Mucosa of rectum (tissue), 2 donors: ENCODE data around the gene INPP4A.

Source experiments
- H3K27ac ChIP-seq, 2 donors: one replicate each; pipeline ENCODE4 v1.7.0; 2013; ENCODE audit warnings: inconsistent platforms in 2 of 2, low read depth in 2 of 2, low read length in 2 of 2
- H3K27me3 ChIP-seq, 2 donors: one replicate each; pipeline ENCODE4 v1.7.0; 2013; ENCODE audit warnings: low read length in 2 of 2; ENCODE audit not compliant: control insufficient read depth in 2 of 2, insufficient read depth in 2 of 2
- H3K36me3 ChIP-seq, 2 donors: one replicate each; pipeline ENCODE4 v1.7.0; 2013; ENCODE audit warnings: low read length in 2 of 2; ENCODE audit not compliant: control insufficient read depth in 2 of 2, insufficient read depth in 2 of 2
- H3K4me1 ChIP-seq, 2 donors: one replicate each; pipeline ENCODE4 v1.7.0; 2013; ENCODE audit warnings: low read length in 2 of 2, mild to moderate bottlenecking in 1 of 2; ENCODE audit not compliant: control insufficient read depth in 2 of 2, insufficient read depth in 2 of 2
- H3K4me3 ChIP-seq, 2 donors: one replicate each; pipeline ENCODE4 v1.7.0; 2013; ENCODE audit warnings: low read length in 2 of 2
- H3K9ac ChIP-seq, 2 donors: one replicate each; pipeline ENCODE4 v1.7.0; 2013; ENCODE audit warnings: low read length in 2 of 2, low read depth in 1 of 2, mild to moderate bottlenecking in 1 of 2
- H3K9me3 ChIP-seq, 2 donors: one replicate each; pipeline ENCODE4 v1.7.0; 2013; ENCODE audit warnings: low read length in 2 of 2; ENCODE audit not compliant: control insufficient read depth in 2 of 2
- donor health status: healthy.
- donor health status: Normal muscosa, but diverticular disease.

INPP4A gene

DNA sequence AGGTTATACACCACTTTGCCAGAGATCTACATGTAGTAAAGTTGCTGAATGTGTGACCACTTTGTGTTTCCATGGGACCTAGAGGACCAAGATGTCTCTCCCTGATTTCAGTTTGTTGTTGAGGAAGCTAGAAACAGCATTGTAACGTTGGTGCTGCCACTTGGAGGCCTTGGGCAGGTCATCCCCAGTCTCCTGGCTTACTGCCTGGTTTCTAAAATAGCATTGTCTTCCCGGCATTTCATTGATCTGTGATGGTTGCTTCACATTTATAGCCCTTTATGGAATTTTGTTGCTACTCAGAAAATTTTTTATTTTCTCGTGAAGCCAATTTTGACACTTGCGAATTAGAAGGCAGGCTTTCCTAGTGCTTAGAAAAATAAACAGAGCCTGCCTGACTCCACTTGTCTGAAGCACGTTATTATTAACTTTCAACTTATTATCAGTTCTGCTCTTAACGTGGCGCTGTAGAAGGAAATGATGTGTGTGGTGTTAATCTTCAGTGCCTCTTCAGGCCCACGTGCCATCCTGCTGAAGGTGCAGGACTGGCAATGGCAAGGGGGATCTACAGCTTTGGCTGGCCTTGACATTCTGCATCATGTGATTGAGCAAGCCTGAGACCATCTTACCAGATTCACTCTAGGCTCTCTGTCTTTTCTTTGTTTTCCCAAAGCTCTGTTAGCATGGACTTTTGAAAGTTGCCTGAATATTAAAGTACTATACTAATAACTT lies 59.9 kb downstream of the INPP4A start:
- H3K27ac ChIP-seq, result peak overlapping the region; percentile 18 to 67
- no peaks in the 10 kb centered on the region for H3K9me3 ChIP-seq
- H3K27me3 ChIP-seq, result no peaks in the 10 kb centered on the region
- H3K9ac ChIP-seq, result no peak overlapping the region
- H3K4me1 ChIP-seq, result peaks cover 5 to 24% of the 10 kb centered on the region in 2 donors
- H3K4me3 ChIP-seq, result no peak overlapping the region
- no peaks in the 10 kb centered on the region for H3K36me3 ChIP-seq

DNA sequence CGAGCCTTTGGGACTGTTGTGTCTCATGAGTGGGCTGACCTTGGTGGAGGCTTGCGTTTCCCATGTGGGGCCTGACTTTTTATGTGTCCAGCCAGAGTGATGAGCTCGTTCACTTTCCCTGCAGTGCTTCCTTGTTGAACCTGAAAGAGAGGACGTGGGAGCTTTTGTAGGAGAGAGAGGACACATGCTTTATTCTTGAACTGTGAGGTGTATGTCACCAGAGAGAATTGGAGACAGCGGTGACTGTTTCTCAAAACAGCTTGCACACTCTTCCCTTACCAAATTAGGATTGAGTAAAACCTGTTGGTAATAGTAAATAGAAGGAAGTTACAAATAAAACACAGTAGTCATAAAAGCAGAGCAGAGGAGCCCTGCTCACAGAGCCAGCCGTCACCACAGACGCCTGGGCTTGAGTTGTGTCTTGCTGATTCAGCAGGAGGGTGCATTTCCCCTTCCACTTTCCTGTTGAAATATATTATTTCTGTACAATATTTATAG lies 60.7 kb downstream of the INPP4A start:
- Histone ChIP-seq H3K27me3 (no peaks in the 10 kb centered on the region), H3K36me3 (no peaks in the 10 kb centered on the region), H3K4me1 (peaks cover 5 to 24% of the 10 kb centered on the region in 2 donors), H3K4me3 (no peak overlapping the region), H3K9ac (peak overlapping the region in 1 of 2 donors; percentile 19), H3K9me3 (no peaks in the 10 kb centered on the region), H3K27ac (peak overlapping the region; percentile 18 to 67)

DNA sequence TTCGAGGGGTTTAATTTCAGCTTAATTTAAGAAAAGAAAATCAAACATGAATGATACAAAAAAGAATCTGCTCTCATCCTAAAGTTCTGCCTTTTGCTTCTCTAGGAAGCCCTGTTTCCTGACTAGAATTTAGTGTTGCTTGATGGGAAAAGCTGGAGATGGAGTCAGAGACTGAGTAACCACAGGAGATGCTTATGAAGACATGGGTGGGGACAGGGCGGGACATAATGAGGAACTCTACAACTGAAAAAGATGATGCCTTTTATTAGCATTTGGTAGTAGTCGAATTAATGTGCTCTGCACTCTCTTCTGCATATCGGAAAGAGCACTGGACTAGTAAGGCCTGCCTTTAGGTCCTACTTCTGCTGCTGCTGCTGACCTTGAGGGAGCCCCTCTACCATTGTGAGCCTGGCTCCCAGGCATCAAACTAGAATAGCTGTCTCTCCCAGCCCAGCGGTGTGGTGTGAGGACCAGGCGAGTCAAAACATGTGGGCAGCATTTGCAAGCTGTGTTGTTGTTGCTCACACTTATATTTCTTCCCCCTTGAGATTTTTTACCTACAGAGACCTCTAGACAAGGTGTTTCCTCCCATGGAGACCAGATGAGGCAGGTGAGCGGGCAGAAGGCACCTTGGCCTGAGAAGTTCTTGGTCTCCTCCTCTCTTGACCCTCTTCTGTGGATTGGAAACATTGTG lies 61.5 kb downstream of the INPP4A start:
- no peak overlapping the region for H3K9ac ChIP-seq
- no peaks in the 10 kb centered on the region for H3K27me3 ChIP-seq
- H3K4me3 ChIP-seq, result no peak overlapping the region
- peak overlapping the region in 1 of 2 donors; percentile 38 for H3K27ac ChIP-seq
- no peaks in the 10 kb centered on the region for H3K9me3 ChIP-seq
- peaks cover 5 to 24% of the 10 kb centered on the region in 2 donors for H3K4me1 ChIP-seq
- no peaks in the 10 kb centered on the region for H3K36me3 ChIP-seq

DNA sequence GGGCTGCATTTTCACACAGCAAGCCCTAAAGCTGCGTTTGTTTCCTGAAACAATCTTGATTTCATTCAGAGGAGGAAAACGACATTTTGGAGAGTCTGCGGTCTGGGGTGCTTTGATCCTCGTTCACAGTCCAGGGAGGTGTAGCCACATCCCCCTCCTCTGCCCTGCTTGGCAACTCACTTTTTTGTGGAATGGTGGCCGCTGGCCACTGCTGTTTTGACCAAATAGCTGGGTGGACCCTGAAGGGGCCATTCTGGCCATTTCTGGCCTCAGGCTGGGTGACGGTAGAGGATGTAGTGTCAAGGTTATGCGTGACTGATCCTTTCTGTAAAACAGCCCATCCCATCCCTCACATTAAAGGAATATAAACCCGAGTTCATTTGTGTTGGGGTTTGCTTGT lies 62.2 kb downstream of the INPP4A start:
- peaks cover 5 to 24% of the 10 kb centered on the region in 2 donors for H3K4me1 ChIP-seq
- H3K27me3 ChIP-seq, result no peaks in the 10 kb centered on the region
- no peaks in the 10 kb centered on the region for H3K36me3 ChIP-seq
- H3K9me3 ChIP-seq, result no peaks in the 10 kb centered on the region
- H3K4me3 ChIP-seq, result no peak overlapping the region
- H3K27ac ChIP-seq, result no peak overlapping the region
- H3K9ac ChIP-seq, result no peak overlapping the region

DNA sequence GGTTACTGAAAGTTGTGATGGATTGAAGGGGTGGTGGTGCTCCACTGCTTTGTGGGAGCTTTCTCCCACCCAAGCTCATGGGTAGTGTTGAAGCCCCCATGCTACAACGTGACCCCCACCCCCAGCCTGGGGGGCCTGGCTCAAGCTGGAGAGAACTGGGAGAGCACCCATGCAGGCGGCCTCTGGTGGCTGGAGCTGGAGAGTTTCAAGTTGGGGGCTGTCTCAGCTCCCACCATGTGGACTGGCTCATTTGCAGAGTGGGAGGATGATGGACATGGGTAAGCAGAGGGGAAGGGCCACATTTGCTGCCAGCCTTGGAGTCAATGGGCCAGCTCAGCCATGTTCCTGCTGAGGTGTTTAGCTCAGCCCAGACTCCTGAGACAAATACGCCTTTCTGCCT lies 62.8 kb downstream of the INPP4A start:
- no peaks in the 10 kb centered on the region for H3K36me3 ChIP-seq
- no peaks in the 10 kb centered on the region for H3K27me3 ChIP-seq
- peak overlapping the region; percentile 54 to 76 for H3K27ac ChIP-seq
- H3K9me3 ChIP-seq, result no peaks in the 10 kb centered on the region
- H3K9ac ChIP-seq, result no peak overlapping the region
- no peak overlapping the region for H3K4me3 ChIP-seq
- peaks cover 5 to 24% of the 10 kb centered on the region in 2 donors for H3K4me1 ChIP-seq

DNA sequence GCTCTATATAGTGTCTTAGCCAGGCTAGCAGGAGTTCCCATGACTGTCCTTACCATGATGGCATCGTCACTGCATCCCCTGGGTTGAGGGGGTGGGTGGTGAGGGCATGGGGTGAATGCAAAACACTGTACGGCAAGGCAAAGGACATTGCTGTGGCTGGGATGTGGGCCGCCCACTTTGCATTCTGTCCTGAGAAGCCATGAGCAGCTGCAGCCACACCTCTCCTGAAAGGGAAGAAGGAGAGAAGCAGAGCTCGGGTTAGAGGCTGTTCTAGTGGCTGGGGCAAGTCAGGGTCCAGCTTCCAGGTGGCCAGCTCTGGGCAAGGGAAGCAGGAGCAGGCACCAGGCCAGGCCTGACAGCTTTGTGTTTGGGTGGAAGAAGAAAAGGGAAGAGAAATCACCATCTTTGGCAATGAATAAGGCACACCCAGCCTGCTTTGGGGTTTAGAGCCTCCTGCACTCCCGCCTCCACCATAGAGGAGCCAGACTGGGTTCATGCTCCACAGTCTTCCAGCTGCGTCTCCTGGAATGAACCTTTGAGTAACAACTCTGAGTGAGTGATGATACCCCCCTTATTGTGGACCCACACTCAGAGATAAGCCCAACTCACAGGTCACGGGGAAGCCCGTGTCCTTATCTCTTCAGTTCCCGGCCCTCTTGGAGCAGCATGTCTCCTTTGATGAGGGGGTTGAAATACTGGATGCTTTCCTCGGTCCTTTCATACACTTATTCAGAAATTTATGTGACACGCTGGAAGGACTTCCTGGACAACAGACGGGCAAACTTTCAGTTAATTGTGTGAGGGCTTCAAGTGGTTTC lies 63.4 kb downstream of the INPP4A start:
- H3K27ac ChIP-seq, result peak overlapping the region; percentile 54 to 76
- peaks cover 5 to 23% of the 10 kb centered on the region in 2 donors for H3K4me1 ChIP-seq
- peak overlapping the region in 1 of 2 donors; percentile 27 for H3K9ac ChIP-seq
- no peaks in the 10 kb centered on the region for H3K9me3 ChIP-seq
- no peak overlapping the region for H3K4me3 ChIP-seq
- H3K27me3 ChIP-seq, result no peaks in the 10 kb centered on the region
- no peaks in the 10 kb centered on the region for H3K36me3 ChIP-seq

DNA sequence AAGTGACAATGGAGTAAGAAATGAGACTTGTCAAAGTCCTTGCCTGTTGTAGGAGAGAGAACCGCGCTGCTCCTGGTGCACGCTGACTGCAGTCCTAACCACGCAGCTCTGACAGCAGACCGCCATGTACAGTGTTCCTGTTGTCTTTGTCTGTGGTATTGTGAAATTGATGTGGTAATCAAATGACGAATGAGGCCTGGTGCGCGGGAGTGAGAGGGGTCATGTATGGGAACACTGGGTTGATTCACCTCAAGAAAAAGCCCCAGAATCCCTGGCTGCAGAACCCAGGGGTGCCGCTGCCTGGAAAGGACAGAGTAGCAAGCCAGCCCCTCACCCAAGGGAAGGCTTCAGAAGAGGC lies 64.0 kb downstream of the INPP4A start:
- H3K9me3 ChIP-seq, result no peaks in the 10 kb centered on the region
- peak overlapping the region in 1 of 2 donors; percentile 76 for H3K27ac ChIP-seq
- peaks cover 5 to 19% of the 10 kb centered on the region in 2 donors for H3K4me1 ChIP-seq
- H3K9ac ChIP-seq, result peak overlapping the region in 1 of 2 donors; percentile 27
- H3K4me3 ChIP-seq, result no peak overlapping the region
- no peaks in the 10 kb centered on the region for H3K27me3 ChIP-seq
- no peaks in the 10 kb centered on the region for H3K36me3 ChIP-seq

DNA sequence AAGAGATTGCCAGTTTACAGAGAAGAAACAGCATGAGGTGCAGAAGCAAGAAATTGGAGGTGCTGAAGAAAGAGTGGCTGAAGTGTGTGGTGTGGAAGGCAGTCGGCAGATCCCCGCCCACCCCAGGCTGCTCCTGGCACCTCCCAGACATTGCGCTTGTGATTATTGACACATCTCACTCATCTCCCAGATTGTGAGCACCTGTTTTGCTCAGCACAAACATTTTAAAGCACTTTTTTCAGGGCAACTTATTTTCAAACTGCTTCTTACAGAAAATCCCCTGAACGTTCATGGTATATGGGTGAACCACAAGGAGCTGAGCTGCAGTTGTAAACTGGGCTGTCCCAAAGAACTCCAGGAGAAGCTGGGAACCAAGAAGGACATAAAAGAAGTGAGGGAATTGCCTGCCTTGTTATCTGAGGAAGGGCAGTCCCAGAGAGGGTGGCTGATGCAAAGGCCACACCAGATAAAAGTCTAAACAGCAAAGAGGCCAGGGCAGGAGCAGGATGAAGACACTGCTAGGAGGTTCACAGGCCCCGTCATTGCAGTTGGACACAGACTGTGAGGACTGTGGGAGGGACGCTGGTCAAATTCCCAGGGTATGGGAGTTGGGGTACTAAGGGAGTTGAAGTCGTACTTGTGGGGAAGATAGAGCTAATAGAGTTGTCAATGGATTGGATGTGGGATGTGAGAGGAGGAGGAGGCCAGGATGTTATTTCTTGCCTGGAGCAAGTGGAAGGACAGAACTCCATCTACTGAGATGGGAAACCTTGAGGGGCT lies 65.1 kb downstream of the INPP4A start:
- Histone ChIP-seq H3K9me3 (no peaks in the 10 kb centered on the region), H3K4me3 (no peak overlapping the region), H3K9ac (no peak overlapping the region), H3K27me3 (no peaks in the 10 kb centered on the region), H3K36me3 (no peaks in the 10 kb centered on the region), H3K27ac (no peak overlapping the region), H3K4me1 (peaks cover 5 to 18% of the 10 kb centered on the region in 2 donors)

DNA sequence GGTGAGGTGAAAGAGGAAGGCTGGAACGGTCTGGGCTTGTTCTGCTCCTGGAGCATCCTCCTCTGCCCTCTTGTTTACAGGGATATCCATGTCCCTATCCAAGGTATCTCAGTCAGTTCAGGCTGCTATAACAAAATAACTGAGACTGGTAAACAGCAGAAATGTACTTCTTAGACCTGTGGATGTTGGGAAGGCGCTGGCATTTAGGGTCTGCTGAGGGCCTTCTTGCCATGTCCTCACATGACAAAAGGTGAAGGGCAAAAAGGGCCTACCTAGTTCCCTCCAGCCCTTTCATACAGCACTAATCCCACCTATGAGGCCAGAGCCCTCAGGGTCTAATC lies 65.6 kb downstream of the INPP4A start:
- no peak overlapping the region for H3K9ac ChIP-seq

More for the DNA sequence above, 65.6 kb downstream of the INPP4A start:
- Histone ChIP-seq H3K36me3 (no peaks in the 10 kb centered on the region), H3K9me3 (no peaks in the 10 kb centered on the region), H3K27ac (no peak overlapping the region), H3K4me3 (no peak overlapping the region), H3K4me1 (peaks cover 2 to 12% of the 10 kb centered on the region in 2 donors), H3K27me3 (no peaks in the 10 kb centered on the region)
